22Rv1 (cell line): ENCODE data around the gene CISD3.

ENCODE experiments used
- CTCF ChIP-seq: fragments of 450-650 bp; IDR thresholded peaks from 2 replicates; pipeline ENCODE4 v1.5.1; 2017; ENCODE audit warnings: mild to moderate bottlenecking
- ZFX ChIP-seq: fragments of 450-650 bp; IDR thresholded peaks from 2 replicates; pipeline ENCODE4 v1.6.1; 2017; ENCODE audit warnings: antibody characterized with exemption, borderline replicate concordance

GRCh38 chr17:38779965-38780752 lies 50.0 kb downstream of the CISD3 start:
- TF ChIP-seq CTCF (no peak), ZFX (no peak)
